GM23338 (cell line): ENCODE measurements around the gene IFITM1. TPM values are rescaled to one million over a fixed set of nuclear protein-coding genes. Genes with fewer than 3 reads are reported as not detected.

ENCODE experiments used
- ATAC-seq: fragments of 200-7000 bp; cut with Tn5 transposase; 3 replicates; pipeline ENCODE4 v1.9.1; 2020
- DNase-seq: peaks from one replicate; pipeline ENCODE4 v3.0.0-alpha.2; 2015; ENCODE audit warnings: low spot score
- H2AFZ ChIP-seq: fragments of 200-600 bp; sonication (generic); 2 replicates; pipeline ENCODE4 v1.8.0; 2016; ENCODE audit warnings: antibody characterized with exemption, mild to moderate bottlenecking, moderate library complexity
- H3F3A ChIP-seq: fragments of 200-600 bp; sonication (generic); replicated peaks from 2 replicates; pipeline ENCODE4 v1.8.0; 2017; ENCODE audit warnings: antibody characterized with exemption, mixed run types, low read depth
- H3K27ac ChIP-seq: fragments of 200-600 bp; sonication (generic); 2 replicates; pipeline ENCODE4 v1.6.1; 2016; ENCODE audit warnings: low read depth
- H3K27me3 ChIP-seq: fragments of 200-600 bp; sonication (generic); 2 replicates; pipeline ENCODE4 v1.8.0; 2016; ENCODE audit warnings: mild to moderate bottlenecking, mixed run types, moderate library complexity; ENCODE audit not compliant: insufficient read depth
- H3K36me3 ChIP-seq: fragments of 200-600 bp; sonication (generic); 2 replicates; pipeline ENCODE4 v1.8.0; 2016; ENCODE audit warnings: mild to moderate bottlenecking; ENCODE audit not compliant: insufficient read depth
- H3K4me1 ChIP-seq: fragments of 200-600 bp; sonication (generic); 2 replicates; pipeline ENCODE4 v1.8.0; 2016; ENCODE audit warnings: mild to moderate bottlenecking, moderate library complexity; ENCODE audit not compliant: insufficient read depth
- H3K4me2 ChIP-seq: fragments of 200-600 bp; sonication (generic); 2 replicates; pipeline ENCODE4 v1.7.1; 2017; ENCODE audit warnings: mixed run types
- H3K4me3 ChIP-seq: fragments of 200-600 bp; sonication (generic); 2 replicates; pipeline ENCODE4 v1.6.1; 2016; ENCODE audit warnings: mixed run types
- H3K79me2 ChIP-seq: fragments of 200-600 bp; sonication (generic); replicated peaks from 2 replicates; pipeline ENCODE4 v1.8.0; 2017; ENCODE audit warnings: mild to moderate bottlenecking; ENCODE audit not compliant: insufficient read depth
- H3K9me2 ChIP-seq: fragments of 200-600 bp; sonication (generic); 2 replicates; pipeline ENCODE4 v1.8.0; 2017; ENCODE audit not compliant: insufficient read depth
- H4K20me1 ChIP-seq: fragments of 200-600 bp; sonication (generic); replicated peaks from 2 replicates; pipeline ENCODE4 v1.8.0; 2017; ENCODE audit warnings: mild to moderate bottlenecking; ENCODE audit not compliant: insufficient read depth
- H3K27ac Mint-ChIP-seq: 2 replicates; pipeline ENCODE4 v1.8.0; 2020; ENCODE audit warnings: inconsistent platforms, mild to moderate bottlenecking, moderate library complexity, mixed read lengths
- H3K27me3 Mint-ChIP-seq: 3 replicates; pipeline ENCODE4 v1.8.0; 2022; ENCODE audit warnings: low read depth, mild to moderate bottlenecking, moderate library complexity, mixed read lengths, inconsistent platforms; ENCODE audit not compliant: insufficient read depth, poor library complexity
- H3K36me3 Mint-ChIP-seq: 3 replicates; pipeline ENCODE4 v1.8.0; 2021; ENCODE audit warnings: low read depth, mild to moderate bottlenecking, inconsistent platforms, moderate library complexity, mixed read lengths
- H3K4me1 Mint-ChIP-seq: 3 replicates; pipeline ENCODE4 v1.8.0; 2020; ENCODE audit warnings: mild to moderate bottlenecking, inconsistent platforms, mixed read lengths
- H3K4me3 Mint-ChIP-seq: 3 replicates; pipeline ENCODE4 v1.8.0; 2021; ENCODE audit warnings: moderate library complexity, mild to moderate bottlenecking, inconsistent platforms, mixed read lengths
- H3K9me3 Mint-ChIP-seq: 3 replicates; pipeline ENCODE4 v1.8.0; 2020; ENCODE audit warnings: moderate library complexity, mild to moderate bottlenecking, inconsistent platforms, mixed read lengths
- CREB1 ChIP-seq: fragments of 250-450 bp; sonication (Bioruptor Pico); IDR thresholded peaks from 2 replicates; pipeline ENCODE4 v1.5.0; 2020; ENCODE audit warnings: low read depth, mild to moderate bottlenecking, moderate library complexity
- CTCF ChIP-seq, 2 experiments: fragments of 200-600 bp in 1 of 2; sonication (generic) in 1 of 2; conservative IDR thresholded peaks; 2 replicates each; pipeline versions ENCODE4 v1.5.1 to v1.6.1; 2016 to 2017; ENCODE audit warnings: antibody characterized with exemption in 2 of 2, low read depth in 2 of 2, mild to moderate bottlenecking in 2 of 2, moderate library complexity in 1 of 2
- ETS1 ChIP-seq: IDR thresholded peaks from 2 replicates; pipeline ENCODE4 v1.6.1; 2016; ENCODE audit warnings: antibody characterized with exemption
- EZH2 ChIP-seq: fragments of 200-600 bp; sonication (generic); IDR thresholded peaks from one replicate; pipeline ENCODE4 v1.8.0; 2017; ENCODE audit warnings: antibody characterized with exemption, mild to moderate bottlenecking, low read depth; ENCODE audit not compliant: unreplicated experiment
- EZH2phosphoT487 ChIP-seq: fragments of 200-600 bp; sonication (generic); IDR thresholded peaks from one replicate; pipeline ENCODE4 v1.8.1; 2018; ENCODE audit warnings: antibody characterized with exemption; ENCODE audit not compliant: unreplicated experiment
- JUNB ChIP-seq: IDR thresholded peaks from one replicate; pipeline ENCODE4 v1.6.1; 2016; ENCODE audit warnings: antibody characterized with exemption; ENCODE audit not compliant: unreplicated experiment
- NANOG ChIP-seq: IDR thresholded peaks from 2 replicates; pipeline ENCODE4 v1.6.1; 2016; ENCODE audit warnings: antibody characterized with exemption, borderline replicate concordance
- POLR2AphosphoS5 ChIP-seq: IDR thresholded peaks from 2 replicates; pipeline ENCODE4 v1.6.1; 2016; ENCODE audit warnings: antibody characterized with exemption, low read depth
- REST ChIP-seq: IDR thresholded peaks from one replicate; pipeline ENCODE4 v1.6.1; 2018; ENCODE audit warnings: antibody characterized with exemption; ENCODE audit not compliant: unreplicated experiment
- STAT1 ChIP-seq: IDR thresholded peaks from one replicate; pipeline ENCODE4 v1.6.1; 2016; ENCODE audit warnings: antibody characterized with exemption; ENCODE audit not compliant: unreplicated experiment
- ZNF114 ChIP-seq: fragments of 250-450 bp; sonication (Bioruptor Pico); IDR thresholded peaks from 2 replicates; pipeline ENCODE4 v1.5.0; 2020; ENCODE audit warnings: mild to moderate bottlenecking, moderate library complexity
- ZNF331 ChIP-seq: fragments of 250-450 bp; sonication (Bioruptor Pico); IDR thresholded peaks from 2 replicates; pipeline ENCODE4 v1.5.0; 2020; ENCODE audit warnings: low read depth, mild to moderate bottlenecking, moderate library complexity
- ZNF462 ChIP-seq: fragments of 250-450 bp; sonication (Bioruptor Pico); IDR thresholded peaks from 2 replicates; pipeline ENCODE4 v1.5.0; 2020; ENCODE audit warnings: mild to moderate bottlenecking, moderate library complexity
- polyA plus RNA-seq: library from polyadenylated mRNA; unstranded; fragments of >200 nt; fragmentation: Nextera tagmentation; extraction: Ambion mirVana; gene quantifications from 2 replicates; pipeline ENCODE4 v1.2.1, GENCODE V29; 2016
- total RNA-seq: library from RNA; depleted of rRNA; stranded (reverse); fragments of >200 nt; shearing (Covaris generic); gene quantifications from 2 replicates; pipeline ENCODE4 v1.2.3, GENCODE V29; 2014

The IFITM1 gene
- total and polyA plus RNA-seq, 2 experiments from 2014 or later: 396 to 1,194 TPM

- DNase-seq (no peak), ATAC-seq (no peak)
- peaks cover 27% of the 10 kb centered on the region for H3K27me3 Mint-ChIP-seq
- no peaks in the 10 kb centered on the region for H3K9me2 ChIP-seq
- no peak within 1 kb of the TSS for H2AFZ ChIP-seq
- H3K4me2 ChIP-seq: peak within 1 kb of the TSS; percentile 65
- H3K27ac ChIP-seq: no peak within 1 kb of the TSS
- no peak within 1 kb of the TSS; the same call in 2 of the 3 replicates for H3K4me3 Mint-ChIP-seq
- H3K4me3 ChIP-seq: no peak within 1 kb of the TSS
- no peaks in the 10 kb centered on the region for H4K20me1 ChIP-seq
- H3K9me3 Mint-ChIP-seq: peaks cover 7% of the 10 kb centered on the region; the same call in 2 of the 3 replicates
- H3K79me2 ChIP-seq: no peaks in the 10 kb centered on the region
- peaks cover 38% of the 10 kb centered on the region for H3K4me1 Mint-ChIP-seq
- no peak for TF ChIP-seq JUNB
- TF ChIP-seq ZNF331: no peak
- TF ChIP-seq CREB1: no peak
- no peak for TF ChIP-seq EZH2phosphoT487
- no peak for TF ChIP-seq POLR2AphosphoS5
- no peak for TF ChIP-seq NANOG
- no peak for TF ChIP-seq ETS1
- no peak for TF ChIP-seq ZNF462 (CRISPR knock-in tag)
- TF ChIP-seq CTCF (conservative IDR thresholded peaks at IDR 0.05; ENCODE audit: low read depth in 2 of 2): no peak
- TF ChIP-seq STAT1: no peak
- no peak for TF ChIP-seq REST
- no peak for TF ChIP-seq ZNF114 (CRISPR knock-in tag)
- TF ChIP-seq EZH2: no peak
- peaks cover 9% of the 10 kb centered on the region for H3F3A ChIP-seq
- no peaks in the 10 kb centered on the region for H3K27me3 ChIP-seq
- H3K36me3 Mint-ChIP-seq: peaks cover 10% of the 10 kb centered on the region; the same call in 2 of the 3 replicates
- no peak within 1 kb of the TSS for H3K27ac Mint-ChIP-seq
- peaks cover 40% of the 10 kb centered on the region for H3K4me1 ChIP-seq
- H3K36me3 ChIP-seq: no peaks in the 10 kb centered on the region
Observed at GRCh38 chr11:299081-299891, 14.6 kb upstream of the IFITM1 start, which contains the start of gene IFITM5. Gene IFITM5 (minus strand): TSS chr11:299526. CDS start chr11:299490, 36 bp downstream.
